HG02840 (cell line): Measurements from ENCODE around the gene CORIN.

Experiments
- ATAC-seq: cut with Tn5 transposase; IDR thresholded peaks from one replicate; pipeline ENCODE4 v1.9.1; 2021; ENCODE audit warnings: mild to moderate bottlenecking, moderate library complexity, moderate number of reproducible peaks; ENCODE audit not compliant: unreplicated experiment, low FRiP score

The CORIN gene

DNA sequence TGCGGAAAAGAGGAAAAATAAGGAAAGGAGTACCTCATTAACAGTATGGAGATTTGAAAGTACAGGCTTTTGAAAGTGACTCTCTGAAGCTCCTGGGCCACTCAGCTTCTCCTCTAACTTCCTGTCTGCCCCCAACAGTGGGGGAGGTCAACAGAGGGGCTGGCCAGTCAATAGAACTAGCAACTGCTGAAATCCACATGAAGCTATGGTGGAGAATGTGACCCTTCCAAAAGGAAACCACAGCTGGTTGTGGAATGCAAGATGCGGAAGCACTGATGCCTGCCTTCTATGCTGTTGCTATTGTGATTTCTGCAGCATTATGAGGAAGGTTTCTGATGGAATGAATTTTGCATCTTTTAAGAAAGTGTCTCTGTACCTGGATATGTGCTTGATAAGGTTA is 2.4 kb downstream of the CORIN start:
- ATAC-seq = no peak

DNA sequence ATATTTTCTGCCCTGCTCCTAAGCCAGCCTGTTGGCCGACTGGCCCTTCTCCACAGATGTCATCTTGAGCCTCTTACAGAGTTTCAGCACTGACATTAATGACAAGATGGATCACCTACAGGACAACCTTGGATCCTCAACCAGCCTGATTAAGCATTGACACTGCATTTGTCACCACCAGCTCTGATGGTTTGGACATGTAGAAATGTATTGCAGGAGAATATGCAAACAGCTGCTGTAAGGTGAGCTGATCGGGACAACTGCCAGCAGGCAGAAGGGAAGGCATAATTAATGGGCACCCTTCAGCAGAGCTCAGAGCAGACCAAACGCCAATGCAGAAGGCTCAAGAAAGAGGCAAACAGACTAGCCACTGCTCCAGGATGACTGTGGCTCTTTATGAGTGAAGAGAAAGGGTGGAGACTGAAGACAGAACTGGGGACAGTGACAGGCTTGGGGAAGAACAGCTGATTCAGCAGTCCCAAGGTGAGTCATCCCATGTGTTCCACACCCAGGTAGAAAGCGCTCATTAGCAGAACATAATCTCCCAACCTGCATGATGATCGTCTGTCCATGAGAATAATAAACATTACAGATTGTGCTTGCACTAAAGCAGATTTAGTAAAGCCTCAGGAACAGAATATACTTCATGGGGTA is 6.7 kb downstream of the CORIN start:
- no peak for ATAC-seq

DNA sequence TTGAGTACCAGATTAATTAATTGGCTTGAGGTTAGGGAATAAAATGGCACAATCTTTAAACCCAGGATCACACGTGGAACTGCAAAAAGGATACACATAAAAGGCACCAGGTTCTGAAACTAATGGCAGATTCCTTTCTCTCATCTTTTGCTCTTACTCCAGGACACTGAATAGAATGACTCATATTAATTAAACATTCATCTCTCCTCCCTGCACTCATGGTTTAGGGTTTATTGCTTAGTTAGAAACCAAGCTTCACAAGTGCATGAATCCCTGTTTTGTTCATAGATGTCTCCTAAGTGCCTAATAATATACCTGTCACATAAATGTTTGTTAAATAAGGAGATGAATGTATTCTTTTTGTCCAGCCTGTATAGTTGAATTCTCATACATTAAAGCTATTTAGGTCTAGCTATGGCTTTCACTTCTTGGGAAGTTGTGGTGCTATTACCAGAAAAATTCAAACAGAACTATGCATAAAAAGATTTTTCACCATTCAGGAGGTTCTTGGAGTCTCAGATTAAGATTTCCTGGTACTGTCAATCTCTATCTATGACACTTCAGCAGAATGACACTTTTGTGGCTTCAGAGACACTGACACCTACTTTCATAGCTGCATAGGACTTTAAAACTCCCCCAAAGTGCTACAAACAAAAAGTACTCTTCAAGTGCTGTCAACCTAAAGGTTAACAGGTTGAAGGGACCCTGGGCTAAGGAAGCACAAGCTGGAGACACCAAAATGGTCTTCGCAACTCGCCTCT is 7.4 kb downstream of the CORIN start:
- no peak for ATAC-seq

DNA sequence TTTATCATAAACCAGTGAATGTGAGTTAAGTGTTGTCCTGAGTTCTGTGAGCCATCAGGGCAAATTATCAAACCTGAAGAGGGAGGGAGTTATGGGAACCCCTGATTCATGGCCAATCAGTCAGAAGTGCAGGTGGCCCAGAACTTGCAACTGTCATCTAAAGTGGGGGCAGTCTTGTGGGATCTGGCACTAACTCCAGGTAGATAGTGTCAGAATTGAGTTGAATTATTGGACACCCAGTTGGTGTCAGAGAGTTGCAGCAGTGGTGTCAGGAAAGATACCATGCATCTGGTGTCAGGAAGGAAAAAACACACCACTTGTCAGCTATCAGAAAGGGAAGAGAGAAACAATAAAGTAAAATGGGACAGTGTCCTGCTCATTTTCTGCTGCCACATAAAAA is 8.4 kb downstream of the CORIN start:
- ATAC-seq = no peak

DNA sequence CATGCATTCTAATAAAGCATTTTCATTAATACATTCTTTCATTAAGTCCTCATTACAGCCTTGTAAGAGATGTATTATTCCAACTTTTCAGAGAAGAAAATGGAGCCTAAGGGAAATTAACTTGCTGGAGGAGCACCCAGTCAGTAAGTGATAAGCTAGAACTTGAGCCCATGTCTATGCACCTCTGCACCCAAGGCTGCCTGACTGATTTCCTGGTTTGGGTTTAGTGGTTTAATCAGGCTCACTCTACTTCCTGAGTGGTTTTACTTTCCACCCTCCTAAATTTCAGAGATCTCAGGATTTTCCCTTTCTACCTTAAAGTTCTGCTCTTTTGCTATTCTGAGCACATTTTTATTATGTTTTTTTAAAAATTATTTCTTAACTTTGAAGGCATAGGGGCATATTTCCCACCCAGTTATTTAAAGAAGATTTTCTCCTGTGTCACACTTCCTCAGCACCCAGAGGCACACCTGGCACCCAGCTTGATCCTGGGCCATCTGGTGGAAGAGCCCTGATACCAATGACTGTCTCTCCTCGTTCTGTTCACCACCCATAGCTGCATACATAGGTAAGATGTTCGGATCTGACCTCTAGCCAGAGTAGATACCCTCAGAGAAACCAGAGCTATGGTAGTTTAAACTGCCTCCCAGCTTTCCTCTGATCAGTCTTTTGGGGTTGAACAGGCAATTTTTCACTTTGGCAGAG is 10.4 kb downstream of the CORIN start:
- no peak for ATAC-seq

DNA sequence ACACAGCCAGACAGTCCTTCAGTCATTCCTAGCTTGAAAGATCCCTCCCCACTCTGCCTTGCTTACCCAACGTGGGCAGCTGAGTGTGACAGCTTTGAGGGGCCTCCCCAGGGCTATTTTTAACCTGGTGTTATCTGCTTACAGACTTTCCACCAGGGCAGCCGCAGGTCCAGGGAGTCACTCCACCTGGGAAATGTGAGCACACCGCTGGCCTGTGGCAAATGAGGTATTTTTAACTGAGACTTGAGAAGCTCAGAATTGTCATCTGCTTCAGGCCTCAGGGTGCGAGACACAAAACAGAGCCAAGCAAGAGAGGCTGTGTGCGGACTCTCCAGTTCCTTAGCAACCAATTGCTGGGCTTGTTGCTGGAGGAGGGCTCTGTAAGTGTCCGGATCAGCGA is 13.0 kb downstream of the CORIN start:
- no peak for ATAC-seq

DNA sequence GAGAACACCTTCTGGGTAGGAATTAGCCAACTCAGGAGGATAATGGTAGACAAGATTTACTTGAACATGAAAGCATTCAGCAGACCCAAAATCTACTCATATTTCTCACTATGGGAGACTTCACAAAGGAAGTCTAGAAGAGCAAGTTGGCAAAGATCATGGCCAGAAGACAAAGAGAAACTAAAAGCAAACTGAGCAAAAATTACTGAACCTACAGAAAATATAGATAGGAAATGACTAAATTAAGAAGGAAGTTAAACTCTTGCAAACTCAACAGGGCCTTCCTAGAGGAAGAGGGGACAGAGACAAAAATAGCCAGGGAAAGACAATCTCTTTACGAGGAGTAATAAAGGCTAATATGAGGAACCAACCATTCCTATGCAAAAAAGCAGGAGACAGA is 18.7 kb downstream of the CORIN start:
- no peak for ATAC-seq

DNA sequence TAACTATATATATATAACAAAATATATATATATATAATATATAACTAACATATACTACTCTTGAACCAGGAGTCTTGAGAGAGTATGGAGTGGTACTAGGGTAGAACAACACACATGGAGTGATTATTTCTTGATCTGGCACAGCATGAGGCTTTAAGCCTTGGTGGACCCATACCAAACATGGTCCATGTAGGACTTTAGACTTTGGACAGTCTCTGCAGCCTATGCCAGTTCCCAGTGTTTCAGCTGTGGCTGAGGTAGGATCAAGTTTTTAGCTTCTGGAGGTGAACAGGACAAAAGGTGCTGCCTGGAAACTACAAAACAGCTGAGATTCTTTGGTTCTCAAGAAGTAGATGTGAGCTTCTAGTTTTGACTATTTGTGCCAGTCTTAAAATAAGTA is 20.6 kb downstream of the CORIN start:
- ATAC-seq = no peak

DNA sequence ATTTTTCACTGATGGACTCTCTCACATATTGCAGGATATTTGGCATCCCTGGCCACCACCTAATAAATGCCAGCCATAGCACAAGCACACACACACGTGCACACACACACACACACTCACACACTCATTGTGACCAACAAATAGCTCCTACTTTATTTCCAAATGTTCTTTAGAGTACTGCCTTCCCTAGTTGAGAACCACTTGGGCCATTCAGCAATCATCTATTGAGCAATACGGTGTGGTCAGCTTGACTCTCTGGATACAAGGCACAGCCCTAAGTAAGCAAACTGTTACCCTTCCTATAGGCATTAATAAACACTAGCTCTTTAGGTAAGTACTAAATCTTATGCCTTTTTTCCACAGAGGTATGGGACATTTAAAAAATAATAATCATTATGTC is 21.1 kb downstream of the CORIN start:
- ATAC-seq = no peak

DNA sequence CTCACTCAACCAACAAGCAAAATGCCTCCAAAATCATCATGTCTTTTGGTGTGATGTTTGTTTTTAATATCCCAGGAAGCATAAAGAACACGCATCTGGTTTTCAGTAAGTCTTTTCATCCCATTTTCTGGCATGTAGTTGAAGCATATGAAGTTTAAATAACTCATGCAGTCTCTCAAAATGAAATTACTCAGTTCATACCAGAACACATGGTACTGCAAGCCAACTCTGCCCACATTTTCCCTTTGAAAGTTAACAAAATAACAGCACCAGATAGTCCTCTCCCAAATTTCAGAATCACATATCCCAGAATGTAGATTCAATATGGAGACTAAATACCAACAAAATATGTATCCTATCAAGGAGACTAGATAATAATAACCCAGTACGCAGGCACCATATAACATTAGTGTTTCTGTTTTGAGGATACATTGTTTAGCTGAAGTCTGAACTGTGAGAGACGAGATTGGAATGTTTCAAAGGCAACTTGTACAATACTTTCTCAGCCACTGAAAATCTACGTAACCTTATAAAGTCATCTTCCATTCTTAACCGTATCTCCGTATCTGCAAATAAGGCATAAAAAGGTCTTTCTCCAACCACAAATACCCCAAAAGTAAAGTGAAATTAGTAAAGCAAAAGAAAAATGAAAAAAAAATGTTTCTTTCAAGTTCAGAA is 23.1 kb downstream of the CORIN start:
- ATAC-seq = no peak

DNA sequence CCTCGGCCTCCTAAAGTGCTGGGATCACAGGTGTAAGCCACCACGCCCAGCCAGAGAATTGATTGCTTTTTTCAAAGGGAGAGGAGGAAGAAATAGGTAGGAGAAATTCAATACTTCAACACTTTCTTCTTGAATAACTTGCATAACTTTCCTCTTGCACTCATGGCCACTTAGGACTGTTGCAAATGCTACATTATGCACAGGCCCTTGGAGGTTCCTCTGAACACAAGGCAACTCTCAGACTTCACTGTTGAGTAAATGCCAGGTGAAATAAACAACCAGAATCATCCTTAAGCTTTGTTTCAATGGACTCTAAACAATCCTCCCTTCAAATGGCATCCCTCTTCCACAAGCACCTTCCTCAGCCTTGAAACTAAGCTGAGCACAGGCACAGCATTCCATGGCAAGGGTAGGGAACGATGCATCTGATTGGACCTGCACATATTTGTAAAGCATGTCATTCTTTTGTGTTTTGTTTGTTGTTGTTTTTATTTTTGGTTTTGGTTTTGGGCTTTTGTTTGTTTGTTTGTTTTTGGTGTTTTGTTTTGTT is 28.1 kb downstream of the CORIN start:
- no peak for ATAC-seq

DNA sequence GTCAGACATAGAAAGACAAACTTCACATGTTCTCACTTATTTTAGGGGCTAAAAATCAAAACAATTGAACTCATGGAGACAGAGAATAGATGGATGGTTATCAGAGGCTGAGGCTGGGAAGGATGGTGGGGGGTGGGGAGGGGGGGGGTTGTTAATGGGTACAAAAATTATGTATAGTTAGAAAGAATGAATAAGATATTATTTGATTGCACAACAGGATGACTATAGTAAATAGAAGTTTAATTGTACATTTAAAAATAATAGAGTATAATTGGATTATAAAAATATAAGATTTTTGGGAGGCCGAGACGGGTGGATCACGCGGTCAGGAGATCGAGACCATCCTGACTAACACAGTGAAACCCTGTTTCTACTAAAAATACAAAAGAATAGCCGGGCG is 33.3 kb downstream of the CORIN start:
- ATAC-seq = no peak

DNA sequence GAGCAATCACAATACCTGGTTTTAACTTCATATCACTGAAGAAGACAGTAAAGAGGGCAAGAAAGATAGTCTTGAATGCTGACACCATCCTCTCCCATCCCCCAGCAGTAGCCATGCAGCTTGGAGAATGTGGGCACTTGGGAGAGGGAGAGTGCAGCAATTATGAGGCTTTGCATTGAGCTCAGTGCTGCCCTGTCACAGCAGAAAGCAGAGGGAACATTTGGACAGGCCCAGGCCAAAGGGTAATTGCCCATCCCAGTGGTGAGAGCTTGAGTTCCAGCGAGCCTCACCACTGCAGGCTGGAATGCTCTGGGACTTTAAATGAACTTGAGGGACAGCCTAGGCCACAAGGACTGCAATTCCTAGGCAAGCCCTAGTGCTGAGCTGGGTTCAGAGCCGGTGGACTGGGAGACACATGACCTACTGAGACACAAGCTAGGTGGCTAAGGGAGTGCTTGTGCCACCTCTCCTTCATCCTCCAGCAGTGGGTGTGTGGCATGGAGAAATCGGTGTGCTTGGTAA is 36.3 kb downstream of the CORIN start:
- no peak for ATAC-seq

DNA sequence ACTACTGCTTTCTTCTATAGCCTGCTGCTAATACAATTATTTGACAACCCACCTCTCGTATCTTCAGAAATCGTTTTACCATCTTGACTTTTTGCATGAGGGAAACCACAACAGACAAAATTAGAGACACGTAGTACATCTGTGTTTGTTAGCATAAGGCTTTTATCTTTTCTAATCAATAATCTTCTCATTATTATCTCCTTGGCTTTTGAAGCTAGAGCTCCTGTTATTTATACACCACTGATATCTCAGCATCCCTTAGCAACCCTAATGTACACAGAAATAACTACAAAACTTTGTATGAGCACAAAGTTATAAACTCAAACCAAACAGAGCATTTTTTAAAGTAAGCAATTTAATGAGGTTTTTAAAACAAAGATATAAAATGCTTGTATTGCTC is 39.7 kb downstream of the CORIN start:
- no peak for ATAC-seq

DNA sequence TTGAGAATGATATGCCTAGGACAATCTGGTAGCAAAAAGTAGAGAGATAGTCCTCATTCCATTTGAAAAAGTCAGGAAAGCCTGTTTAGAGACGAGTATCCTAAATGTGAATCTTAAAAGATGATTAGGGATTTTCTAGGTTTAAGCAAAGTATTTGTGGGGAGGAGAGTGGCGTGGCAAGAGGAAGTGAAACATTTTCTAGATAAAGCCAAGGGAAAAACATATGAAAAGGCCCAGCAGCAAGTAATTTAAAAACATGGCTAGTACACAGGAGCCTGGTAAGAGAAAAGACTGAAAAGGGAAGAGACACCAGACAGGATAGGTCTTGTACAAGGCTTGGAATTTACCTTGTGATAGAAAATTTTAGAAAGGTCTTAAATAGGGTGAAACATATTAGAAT is 45.9 kb downstream of the CORIN start:
- ATAC-seq = no peak

DNA sequence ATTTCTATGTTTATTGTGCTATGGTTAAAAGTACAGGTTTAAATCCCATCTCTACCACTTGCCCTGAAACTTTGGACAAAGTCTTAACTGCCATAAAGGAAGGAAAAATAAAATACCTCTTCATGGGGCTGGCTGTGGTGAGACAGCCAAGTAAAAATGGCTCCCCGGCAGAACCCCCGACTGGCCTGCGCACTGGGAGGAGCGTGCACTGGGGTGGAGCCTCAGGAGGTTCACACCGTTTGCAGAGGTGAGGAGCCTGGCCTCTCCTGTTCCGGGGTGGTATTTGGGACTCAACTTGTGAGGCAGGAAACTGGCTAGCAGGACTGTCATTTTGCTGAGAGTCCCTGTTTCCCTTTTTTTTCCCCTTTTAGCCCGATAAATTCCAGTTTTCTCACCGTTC is 47.8 kb downstream of the CORIN start:
- no peak for ATAC-seq

DNA sequence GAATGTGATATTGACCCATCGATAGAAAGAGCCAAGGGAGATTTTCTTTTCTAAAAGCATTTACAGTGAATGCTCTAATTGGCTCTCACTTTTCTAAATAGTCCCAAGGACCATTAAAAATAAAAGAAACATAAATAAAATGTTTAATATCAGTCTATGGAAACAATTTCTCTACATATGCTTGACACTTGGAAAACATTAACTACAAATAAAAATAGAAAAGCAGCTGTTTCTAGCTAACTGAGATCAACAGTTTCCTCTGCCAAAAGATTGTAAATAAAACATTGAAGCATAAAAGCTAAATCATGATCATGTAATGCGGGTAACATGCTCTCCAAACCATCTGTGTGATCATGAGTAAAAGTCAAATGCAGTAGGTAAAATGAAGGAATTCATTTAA is 49.7 kb downstream of the CORIN start:
- ATAC-seq = no peak

DNA sequence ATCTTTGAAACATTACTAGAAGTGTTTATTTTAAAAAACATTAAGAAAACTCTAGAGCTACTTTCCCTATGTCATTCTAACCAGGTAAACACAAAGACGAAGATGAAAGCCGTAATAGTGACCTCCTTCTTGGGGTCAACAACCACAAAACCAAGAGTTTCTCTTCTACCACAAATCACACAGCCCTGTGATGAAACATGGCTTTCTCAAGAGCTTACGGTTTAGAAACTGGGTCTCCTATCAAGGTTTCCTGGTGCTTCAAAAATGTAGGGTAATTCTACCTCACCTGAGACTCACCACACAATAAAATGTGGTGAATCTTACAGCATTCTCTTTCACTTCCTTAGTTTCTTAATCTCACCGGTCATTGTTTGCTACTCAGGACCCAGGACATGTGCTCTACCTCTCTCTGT is 50.9 kb downstream of the CORIN start:
- no peak for ATAC-seq

DNA sequence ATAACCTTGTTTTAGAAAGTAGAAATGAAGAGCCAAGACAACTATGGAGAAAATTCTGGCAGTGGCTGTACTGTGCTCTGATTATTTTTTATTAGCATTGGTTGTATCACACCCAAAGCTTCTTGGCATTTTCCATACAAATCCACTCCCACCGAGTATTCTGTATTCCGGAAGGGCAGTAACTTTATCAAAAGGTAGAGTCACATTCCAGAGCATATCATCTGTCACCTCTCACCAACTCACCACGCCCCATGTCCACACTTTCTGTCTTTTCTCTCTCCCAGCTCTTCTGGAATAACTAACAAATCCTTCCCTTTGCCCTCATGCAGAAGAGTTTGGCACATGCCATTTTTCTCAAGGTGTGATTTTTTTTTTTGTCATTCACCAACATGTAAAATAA is 52.7 kb downstream of the CORIN start:
- ATAC-seq = no peak

DNA sequence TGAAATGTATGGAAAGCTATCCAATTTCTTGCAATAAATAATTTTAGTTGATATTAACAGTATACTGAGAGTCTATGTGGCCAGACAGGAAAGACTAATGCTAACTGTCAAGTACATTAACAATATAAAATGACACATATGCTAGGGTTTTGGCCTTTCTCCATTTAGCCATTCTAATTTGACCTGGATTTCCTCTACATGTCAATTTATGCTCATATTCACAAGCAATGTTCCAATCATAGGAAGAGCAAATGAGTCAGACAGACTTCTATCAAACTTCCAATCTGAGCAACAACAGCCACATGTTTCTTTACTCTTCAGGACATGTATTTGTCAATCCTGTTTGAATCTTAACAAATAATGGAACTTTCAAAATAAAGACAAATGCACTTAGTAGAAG is 53.6 kb downstream of the CORIN start:
- ATAC-seq = no peak

DNA sequence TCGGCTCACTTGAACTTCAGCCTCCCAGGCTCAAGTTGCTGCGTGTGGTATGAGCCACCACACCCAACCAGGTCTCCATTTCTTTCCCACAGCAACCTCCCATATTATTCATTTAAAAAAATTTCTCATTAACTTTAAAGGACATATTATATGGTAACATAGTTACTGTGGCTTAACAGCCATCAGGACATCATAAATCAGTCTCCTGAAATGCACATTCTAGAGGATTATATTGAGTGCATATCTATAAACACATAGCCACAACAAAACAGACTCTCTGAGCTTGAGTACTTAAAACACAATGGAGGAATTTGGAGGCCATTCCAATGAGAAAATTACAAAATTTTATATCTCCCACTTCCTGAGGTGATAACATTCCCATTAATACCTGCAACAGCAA is 61.5 kb downstream of the CORIN start:
- ATAC-seq = no peak
